ENCODE measurements around the gene ZNF93. TPM values are rescaled to one million over a fixed set of nuclear protein-coding genes. Genes with fewer than 3 reads are reported as not detected.
A peak's percentile ranks its signal among the peaks of the same experiment; 100 is the strongest.

Gene ZNF93
- total and polyA plus RNA-seq, 2 of the 13 experiments (the other 11 are each of a cell fraction or from before 2014, with no cell fraction given), result 0.49 to 0.66 TPM

DNA sequence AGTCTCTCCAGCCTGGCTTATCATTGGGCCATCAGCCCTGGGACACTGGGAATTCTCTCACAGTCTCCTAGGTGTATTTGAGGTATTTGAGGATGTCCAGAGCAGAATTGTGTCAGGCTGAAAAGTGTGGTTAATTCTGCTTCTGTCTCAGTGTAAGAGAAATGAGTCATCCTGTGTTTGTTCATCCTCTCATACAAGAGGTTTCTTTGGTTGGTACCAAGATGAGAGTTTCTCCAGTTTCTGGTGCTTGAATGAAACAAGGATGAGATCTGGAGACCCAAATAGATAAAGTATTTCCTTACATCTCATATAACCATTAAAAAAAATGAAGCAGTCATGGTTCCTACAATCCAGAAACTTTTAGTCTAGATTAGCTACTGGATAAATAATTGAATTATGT is 27.4 kb upstream of the ZNF93 start:
- no peaks in the 10 kb centered on the region for H3K27me3 ChIP-seq (ENCODE audit: control insufficient read depth in 1 of 2, insufficient read depth in 2 of 2, low read length in 2 of 2)
- in situ Hi-C loops (cut with HindIII; ENCODE audit: extremely low pct_ligation_motif_present, low pct_unique_long_range_greater_than_20kb) (no loop called here), intact Hi-C loops (cut with micrococcal nuclease; ENCODE audit: unreplicated experiment) (no loop called here)
- no peak overlapping the region for H3K9ac ChIP-seq (ENCODE audit: insufficient read depth, low read depth, low read length)
- no peak overlapping the region for H2AFZ ChIP-seq (ENCODE audit: low read length)
- peaks cover 3% of the 10 kb centered on the region; the same call in 1 of the 2 replicates for H4K20me1 ChIP-seq (ENCODE audit: insufficient read depth, low read length)
- DNase-seq (ENCODE audit: low spot score) (no peak), ATAC-seq (no peak), FAIRE-seq (no peak)
- POLR2A ChIA-PET, result no interaction called here
- no TSS peak for BruUV-seq (replicated peaks)
- TF ChIP-seq TEAD2 (CRISPR knock-in tag; IDR thresholded peaks at IDR 0.05) (no peak), ZNF558 (CRISPR knock-in tag; IDR thresholded peaks at IDR 0.05; ENCODE audit: borderline replicate concordance) (no peak), TCF7L2 (IDR thresholded peaks at IDR 0.05; ENCODE audit: low read depth, low read length) (no peak), NFIC (IDR thresholded peaks at IDR 0.05; ENCODE audit: low read length) (no peak), NR1H2 (CRISPR knock-in tag; IDR thresholded peaks at IDR 0.05; ENCODE audit: borderline replicate concordance, low read depth) (no peak), FOSL2 (CRISPR knock-in tag; IDR thresholded peaks at IDR 0.05) (peak; percentile 25; the same call in 1 of the 2 replicates), KAT8 (CRISPR knock-in tag; IDR thresholded peaks at IDR 0.05) (no peak)
- TF ChIP-seq, protein P1, sequence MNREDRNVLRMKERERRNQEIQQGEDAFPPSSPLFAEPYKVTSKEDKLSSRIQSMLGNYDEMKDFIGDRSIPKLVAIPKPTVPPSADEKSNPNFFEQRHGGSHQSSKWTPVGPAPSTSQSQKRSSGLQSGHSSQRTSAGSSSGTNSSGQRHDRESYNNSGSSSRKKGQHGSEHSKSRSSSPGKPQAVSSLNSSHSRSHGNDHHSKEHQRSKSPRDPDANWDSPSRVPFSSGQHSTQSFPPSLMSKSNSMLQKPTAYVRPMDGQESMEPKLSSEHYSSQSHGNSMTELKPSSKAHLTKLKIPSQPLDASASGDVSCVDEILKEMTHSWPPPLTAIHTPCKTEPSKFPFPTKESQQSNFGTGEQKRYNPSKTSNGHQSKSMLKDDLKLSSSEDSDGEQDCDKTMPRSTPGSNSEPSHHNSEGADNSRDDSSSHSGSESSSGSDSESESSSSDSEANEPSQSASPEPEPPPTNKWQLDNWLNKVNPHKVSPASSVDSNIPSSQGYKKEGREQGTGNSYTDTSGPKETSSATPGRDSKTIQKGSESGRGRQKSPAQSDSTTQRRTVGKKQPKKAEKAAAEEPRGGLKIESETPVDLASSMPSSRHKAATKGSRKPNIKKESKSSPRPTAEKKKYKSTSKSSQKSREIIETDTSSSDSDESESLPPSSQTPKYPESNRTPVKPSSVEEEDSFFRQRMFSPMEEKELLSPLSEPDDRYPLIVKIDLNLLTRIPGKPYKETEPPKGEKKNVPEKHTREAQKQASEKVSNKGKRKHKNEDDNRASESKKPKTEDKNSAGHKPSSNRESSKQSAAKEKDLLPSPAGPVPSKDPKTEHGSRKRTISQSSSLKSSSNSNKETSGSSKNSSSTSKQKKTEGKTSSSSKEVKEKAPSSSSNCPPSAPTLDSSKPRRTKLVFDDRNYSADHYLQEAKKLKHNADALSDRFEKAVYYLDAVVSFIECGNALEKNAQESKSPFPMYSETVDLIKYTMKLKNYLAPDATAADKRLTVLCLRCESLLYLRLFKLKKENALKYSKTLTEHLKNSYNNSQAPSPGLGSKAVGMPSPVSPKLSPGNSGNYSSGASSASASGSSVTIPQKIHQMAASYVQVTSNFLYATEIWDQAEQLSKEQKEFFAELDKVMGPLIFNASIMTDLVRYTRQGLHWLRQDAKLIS (CRISPR knock-in tag; IDR thresholded peaks at IDR 0.05), result no peak
- no peak overlapping the region for H3K4me3 ChIP-seq (replicated peaks in 1 of 3; ENCODE audit: insufficient read depth in 1 of 3, low read depth in 2 of 3, low read length in 3 of 3)
- H3K27ac ChIP-seq (ENCODE audit: extremely low read length, insufficient read depth, low read length), result no peak overlapping the region
- H3K4me1 ChIP-seq (ENCODE audit: insufficient read depth, low read length), result peaks cover 8% of the 10 kb centered on the region
- CTCF ChIA-PET (ENCODE audit: low intra/inter-chr PET ratio, low total read pairs), result no interaction called here
- peaks cover 41% of the 10 kb centered on the region for H3K79me2 ChIP-seq (ENCODE audit: insufficient read depth, low read length)
- H3K36me3 ChIP-seq (replicated peaks in 1 of 2; ENCODE audit: control insufficient read depth in 1 of 2, insufficient read depth in 2 of 2, low read length in 2 of 2), result peaks cover 1 to 13% of the 10 kb centered on the region in 2 experiments; a peak in 4 of 5 replicates
- H3K4me2 ChIP-seq (ENCODE audit: low read depth, low read length), result no peak overlapping the region
- H3K9me3 ChIP-seq (ENCODE audit: low read length), result no peaks in the 10 kb centered on the region

Data from HepG2 (cell line).